ENCODE measurements around the gene RAMP2.
"Not testable (repeated sequence)": the region's sequence is repeated elsewhere in the genome, so short reads cannot be mapped to it uniquely, and the experiment has no call there.

RAMP2 gene

DNA sequence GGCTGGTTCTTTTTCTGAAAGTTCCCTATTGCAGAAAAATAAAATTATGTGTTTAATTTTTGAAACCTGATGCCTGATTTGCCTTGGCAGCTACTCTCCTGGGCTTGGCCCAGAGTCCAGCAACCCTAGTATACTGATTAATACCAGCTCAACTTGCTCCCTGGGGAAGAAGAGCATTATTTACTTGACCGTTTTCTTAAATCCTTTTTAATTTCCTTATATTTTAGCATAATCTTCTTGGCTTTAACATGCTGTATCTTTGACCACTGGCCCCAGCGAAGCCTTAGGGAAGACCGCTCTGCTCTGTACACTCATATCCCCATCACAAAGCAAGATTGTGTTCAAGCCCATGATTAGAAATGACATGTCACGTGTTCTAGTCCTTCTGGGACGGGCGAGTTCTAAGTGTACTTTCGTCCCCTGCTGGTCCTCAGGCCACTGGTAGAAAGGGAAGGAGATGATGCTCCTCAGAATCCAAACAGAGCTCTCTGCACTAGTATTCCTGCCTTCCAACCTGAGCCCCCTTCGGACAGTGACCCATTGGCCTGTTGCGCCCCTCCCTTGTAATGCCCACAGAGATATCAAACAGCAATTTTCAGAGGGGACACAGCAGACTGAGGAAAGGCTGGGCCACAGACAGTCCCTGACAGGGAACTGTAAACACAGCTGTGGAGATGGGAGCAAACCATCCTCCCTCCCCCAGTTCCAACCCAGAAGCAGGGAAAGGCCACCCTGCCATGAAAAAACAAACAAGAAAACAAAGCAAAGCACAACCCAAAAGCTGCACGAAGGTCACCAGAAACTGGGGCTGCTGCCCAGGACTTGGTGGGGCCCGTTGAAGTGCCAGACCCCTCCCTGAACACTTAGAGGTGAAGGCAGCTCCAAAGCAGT is 11.9 kb upstream of the RAMP2 start:
- TF ChIP-seq JUND (IDR thresholded peaks at IDR 0.05; ENCODE audit: low read depth) = no peak
- in situ Hi-C loops (cut with HindIII; ENCODE audit: low pct_unique_long_range_greater_than_20kb, low sequenced_read_pairs) = no loop called here
- no peak for DNase-seq (ENCODE audit: low read depth in 1 of 2, low spot score in 1 of 2)

DNA sequence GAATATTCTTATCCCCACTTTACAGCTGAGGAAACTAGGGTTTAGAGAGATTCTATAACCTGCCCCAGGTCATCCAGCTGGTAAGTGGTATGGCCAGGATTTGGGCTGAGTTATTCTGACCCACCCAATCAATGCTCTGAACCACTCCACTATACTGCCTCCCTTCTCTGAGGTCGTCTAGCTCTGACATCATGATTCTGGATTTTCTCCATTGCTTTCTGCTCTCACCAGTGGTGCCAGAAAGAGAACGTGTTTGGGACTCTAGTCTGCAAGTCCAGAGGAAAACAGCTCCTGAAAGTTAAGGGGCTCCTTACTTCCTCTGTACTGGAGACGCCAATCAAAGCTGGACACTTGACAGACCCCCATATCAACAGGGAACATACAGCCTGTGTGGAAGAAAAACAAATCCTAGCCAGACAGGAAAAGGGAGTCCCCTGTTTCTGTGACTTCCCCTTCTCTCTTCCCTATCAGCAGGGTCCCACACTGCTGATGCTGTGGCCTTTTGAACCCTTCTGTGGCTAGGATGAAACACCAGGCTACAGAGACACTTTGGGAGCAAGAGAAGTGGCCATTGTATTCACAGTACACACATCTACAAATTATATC is 10.2 kb upstream of the RAMP2 start:
- in situ Hi-C loops (cut with HindIII; ENCODE audit: low pct_unique_long_range_greater_than_20kb, low sequenced_read_pairs) = no loop called here

DNA sequence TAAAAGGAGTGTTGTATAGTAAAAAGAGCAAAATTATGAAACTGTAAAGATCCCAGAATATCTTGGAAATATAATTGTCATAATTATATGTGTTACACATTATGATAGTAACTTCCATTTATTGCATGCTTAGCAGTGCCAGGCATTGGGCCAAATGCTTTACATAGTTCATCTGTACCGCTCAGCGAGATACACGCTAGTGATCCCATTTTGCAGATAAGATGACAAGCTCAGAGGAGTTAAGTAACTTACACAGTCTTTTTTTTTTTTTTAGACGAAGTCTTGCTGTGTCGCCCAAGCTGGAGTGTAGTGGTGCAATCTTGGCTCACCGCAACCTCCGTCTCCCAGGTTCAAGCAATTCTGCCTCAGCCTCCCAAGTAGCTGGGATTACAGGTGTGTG is 9.4 kb upstream of the RAMP2 start:
- no peak for DNase-seq (ENCODE audit: low read depth in 1 of 2, low spot score in 1 of 2)
- TF ChIP-seq JUND (IDR thresholded peaks at IDR 0.05; ENCODE audit: low read depth) = no peak
- in situ Hi-C loops (cut with HindIII; ENCODE audit: low pct_unique_long_range_greater_than_20kb, low sequenced_read_pairs) = no loop called here

More for the DNA sequence above, 10.2 kb upstream of the RAMP2 start:
- no peak for DNase-seq (ENCODE audit: low read depth in 1 of 2, low spot score in 1 of 2)
- no peak for TF ChIP-seq JUND (IDR thresholded peaks at IDR 0.05; ENCODE audit: low read depth)

- in situ Hi-C loops (cut with HindIII; ENCODE audit: low pct_unique_long_range_greater_than_20kb, low sequenced_read_pairs) = no loop called here
- TF ChIP-seq JUND (IDR thresholded peaks at IDR 0.05; ENCODE audit: low read depth) = no peak
- DNase-seq (ENCODE audit: low read depth in 1 of 2, low spot score in 1 of 2) = no peak
Observed at GRCh38 chr17:42754782-42755181, 6.2 kb upstream of the RAMP2 start.

DNA sequence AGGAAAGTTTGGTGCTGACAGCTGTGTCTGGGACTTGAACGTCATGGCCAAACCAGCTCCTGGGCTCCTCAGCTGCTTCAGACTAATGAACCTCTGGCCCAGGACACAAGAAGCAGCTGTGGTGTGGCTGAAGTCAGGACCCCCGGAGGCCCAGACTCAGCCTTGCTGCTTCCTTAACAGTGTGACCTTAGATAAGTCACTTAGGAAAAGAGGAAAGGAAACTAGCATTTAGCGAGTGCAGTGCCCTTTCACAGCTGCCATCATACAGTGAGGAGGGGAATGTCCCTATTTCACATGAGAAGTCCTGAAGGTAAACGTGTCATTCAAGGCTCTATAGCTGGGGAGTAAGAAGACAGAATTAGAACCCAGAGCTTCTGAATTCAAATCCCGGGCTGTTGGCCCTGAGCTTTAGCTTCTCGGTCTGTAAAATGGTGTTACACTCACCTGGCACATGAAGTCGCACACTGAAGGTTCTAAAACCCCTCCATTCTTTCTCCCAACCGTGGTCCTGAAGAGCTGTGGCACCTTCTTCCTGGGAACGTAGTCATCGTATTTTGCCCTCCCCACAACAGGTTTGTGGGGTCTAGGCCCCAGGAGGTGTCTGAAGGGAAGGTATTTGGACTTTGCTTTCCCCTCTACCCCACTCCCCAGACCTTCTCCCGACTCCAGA is 910 bp upstream of the RAMP2 start:
- DNase-seq (ENCODE audit: low read depth in 1 of 2, low spot score in 1 of 2) = no peak
- in situ Hi-C loops (cut with HindIII; ENCODE audit: low pct_unique_long_range_greater_than_20kb, low sequenced_read_pairs) = no loop called here
- TF ChIP-seq JUND (IDR thresholded peaks at IDR 0.05; ENCODE audit: low read depth) = no peak

DNA sequence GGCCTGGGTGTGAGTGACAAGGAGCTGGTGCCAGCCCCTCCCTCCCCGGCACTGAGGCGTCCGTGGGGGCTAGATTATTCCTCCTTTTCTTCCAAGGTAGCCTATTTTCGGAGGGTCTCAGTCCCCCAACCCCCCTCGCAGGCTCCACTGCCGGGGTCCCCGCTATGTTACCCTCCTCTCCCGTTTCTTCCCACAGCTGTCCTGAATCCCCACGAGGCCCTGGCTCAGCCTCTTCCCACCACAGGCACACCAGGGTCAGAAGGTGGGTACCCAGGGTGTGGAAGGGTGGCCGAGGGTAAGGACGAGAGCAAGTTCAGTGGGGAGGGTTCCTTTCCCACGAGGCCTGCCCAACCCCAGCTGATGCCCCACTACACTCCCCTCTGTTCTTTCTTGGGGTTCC is 611 bp downstream of the RAMP2 start:
- no peak for TF ChIP-seq JUND (IDR thresholded peaks at IDR 0.05; ENCODE audit: low read depth)
- no peak for DNase-seq (ENCODE audit: low read depth in 1 of 2, low spot score in 1 of 2)
- in situ Hi-C loops (cut with HindIII; ENCODE audit: low pct_unique_long_range_greater_than_20kb, low sequenced_read_pairs) = no loop called here

DNA sequence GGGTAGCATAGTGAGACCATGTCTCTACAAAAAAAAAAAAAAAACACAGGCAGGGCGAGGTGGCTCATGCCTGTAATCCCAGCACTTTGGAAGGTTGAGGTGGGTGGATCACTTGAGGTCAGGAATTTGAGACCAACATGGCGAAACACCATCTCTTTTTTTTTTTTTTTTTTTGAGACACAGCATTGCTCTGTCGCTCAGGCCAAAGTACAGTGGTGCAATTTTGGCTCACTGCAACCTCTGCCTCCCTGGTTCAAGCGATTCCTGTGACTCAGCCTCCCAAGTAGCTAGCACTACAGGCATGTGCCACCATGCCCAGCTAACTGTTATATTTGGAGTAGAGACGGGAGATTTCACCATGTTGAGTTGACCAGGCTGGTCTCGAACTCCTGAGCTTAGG is 5.1 kb downstream of the RAMP2 start:
- no peak for DNase-seq (ENCODE audit: low read depth in 1 of 2, low spot score in 1 of 2)
- no peak for TF ChIP-seq JUND (IDR thresholded peaks at IDR 0.05; ENCODE audit: low read depth)
- in situ Hi-C loops (cut with HindIII; ENCODE audit: low pct_unique_long_range_greater_than_20kb, low sequenced_read_pairs) = no loop called here

DNA sequence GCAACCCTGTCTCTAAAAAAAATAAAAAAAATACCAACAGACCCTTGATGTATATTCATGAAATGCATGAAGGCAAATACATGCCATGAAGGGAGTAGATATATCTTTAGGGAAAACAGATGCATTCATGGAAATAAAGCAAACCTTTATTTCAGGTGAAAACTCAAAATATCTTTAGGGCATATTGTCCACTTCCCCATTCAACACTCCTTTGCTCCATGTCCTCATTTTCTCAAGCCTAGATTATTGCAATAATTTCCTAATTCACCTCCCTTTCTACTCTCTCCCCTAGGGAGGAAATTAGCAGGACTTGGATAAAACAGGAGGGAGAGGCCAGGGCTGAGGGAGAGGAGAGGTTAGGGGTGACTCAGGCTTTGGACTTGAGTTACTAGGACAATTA is 6.5 kb downstream of the RAMP2 start:
- no peak for TF ChIP-seq JUND (IDR thresholded peaks at IDR 0.05; ENCODE audit: low read depth)
- DNase-seq (ENCODE audit: low read depth in 1 of 2, low spot score in 1 of 2) = no peak
- in situ Hi-C loops (cut with HindIII; ENCODE audit: low pct_unique_long_range_greater_than_20kb, low sequenced_read_pairs) = no loop called here

- DNase-seq (ENCODE audit: low read depth in 1 of 2, low spot score in 1 of 2); in situ Hi-C loops (cut with HindIII; ENCODE audit: low pct_unique_long_range_greater_than_20kb, low sequenced_read_pairs): not testable (repeated sequence)
Observed at GRCh38 chr17:42768006-42768405, 7.0 kb downstream of the RAMP2 start.

DNA sequence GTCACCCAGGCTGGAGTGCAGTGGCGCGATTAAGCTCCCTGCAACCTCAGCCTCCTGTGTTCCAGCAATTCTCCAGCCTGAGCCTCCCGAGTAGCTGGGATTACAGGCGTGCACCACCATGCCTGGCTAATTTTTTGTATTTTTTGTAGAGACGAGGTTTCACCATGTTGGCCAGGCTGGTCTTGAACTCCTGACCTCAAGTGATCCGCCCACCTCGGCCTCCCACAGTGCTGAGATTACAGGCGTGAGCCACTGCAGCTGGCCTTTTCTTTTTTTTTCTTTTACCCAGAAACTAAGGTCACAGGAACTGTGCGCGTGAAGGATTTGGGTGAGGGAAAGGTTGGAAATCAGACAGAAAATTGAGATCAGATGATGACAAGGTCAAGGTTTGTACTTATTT is 8.9 kb downstream of the RAMP2 start:
- DNase-seq (ENCODE audit: low read depth in 1 of 2, low spot score in 1 of 2); in situ Hi-C loops (cut with HindIII; ENCODE audit: low pct_unique_long_range_greater_than_20kb, low sequenced_read_pairs): not testable (repeated sequence)

- in situ Hi-C loops (cut with HindIII; ENCODE audit: low pct_unique_long_range_greater_than_20kb, low sequenced_read_pairs) = no loop called here
- TF ChIP-seq JUND (IDR thresholded peaks at IDR 0.05; ENCODE audit: low read depth) = no peak
- no peak for DNase-seq (ENCODE audit: low read depth in 1 of 2, low spot score in 1 of 2)
Observed at GRCh38 chr17:42772945-42773289, 11.9 kb downstream of the RAMP2 start.

- DNase-seq (ENCODE audit: low read depth in 1 of 2, low spot score in 1 of 2) = peak; percentile 91 to 93
- in situ Hi-C loops (cut with HindIII; ENCODE audit: low pct_unique_long_range_greater_than_20kb, low sequenced_read_pairs) = no loop called here
- no peak for TF ChIP-seq JUND (IDR thresholded peaks at IDR 0.05; ENCODE audit: low read depth)
Observed at GRCh38 chr17:42773290-42774035, 12.4 kb downstream of the RAMP2 start, which contains the start of gene VPS25. TSS of gene VPS25 (plus strand) at chr17:42773449. CDS start at chr17:42773476, 27 bp downstream.
